Stimulated activated naive CD4-positive, alpha-beta T cell treated with Interleukin-2 at 50 U/mL for 16 hours (primary cell): ENCODE results near the gene ARHGEF17.
A peak's percentile ranks its signal among the peaks of the same experiment; 100 is the strongest.

Source experiments
- DNase-seq: peaks from one replicate; lab custom pipeline; 2025; lab: John Stamatoyannopoulos, UW

ARHGEF17 gene

DNA sequence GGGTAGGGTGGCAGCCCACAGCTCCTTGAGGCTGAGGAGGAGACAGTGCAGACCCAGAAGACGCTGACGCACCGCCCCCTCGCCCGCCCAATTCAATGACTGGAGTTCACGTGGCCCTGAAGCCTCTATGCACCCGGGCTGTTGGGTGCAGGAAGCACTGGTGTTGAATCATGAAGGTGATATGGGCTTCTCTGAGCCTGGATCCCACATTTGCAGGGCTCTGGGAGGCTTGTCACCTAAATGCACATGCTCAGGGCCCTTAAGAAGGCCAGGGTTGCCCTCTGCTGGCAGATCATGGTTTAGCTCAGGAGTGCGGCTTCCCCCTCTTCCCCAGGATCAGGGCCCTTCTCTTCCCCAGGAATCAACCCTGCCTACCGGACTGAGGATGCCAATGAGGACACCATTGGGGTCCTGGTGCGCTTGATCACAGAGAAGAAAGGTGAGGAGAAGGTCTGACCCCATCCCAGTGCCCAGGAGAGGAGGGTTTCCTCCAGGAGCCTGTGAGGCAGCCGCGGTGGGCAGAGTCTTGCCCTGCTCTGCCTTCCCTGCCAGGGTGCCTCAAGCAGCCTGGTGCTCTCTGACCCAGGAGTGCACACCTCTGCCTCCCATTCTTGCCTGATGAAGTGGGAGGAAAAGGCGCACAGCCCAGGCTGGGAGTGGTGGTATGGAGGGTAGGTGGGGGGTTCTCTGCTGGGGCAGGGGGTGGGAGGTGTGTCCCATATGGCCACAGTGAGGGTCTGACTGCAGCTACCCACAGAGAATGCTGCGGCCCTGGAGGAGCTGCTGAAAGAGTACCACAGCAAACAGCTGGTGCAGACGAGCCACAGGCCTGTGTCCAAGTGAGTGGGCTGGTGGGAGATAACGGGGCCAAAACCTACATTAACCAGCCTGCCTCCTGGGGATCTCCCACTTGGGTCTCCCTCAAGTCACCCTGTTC is 85.7 kb downstream of the ARHGEF17 start:
- DNase-seq, result peak; percentile 40

- DNase-seq, result no peak
These were observed 86.6 kb downstream of the ARHGEF17 start for GRCh38 chr11:73394416-73395296.

DNA sequence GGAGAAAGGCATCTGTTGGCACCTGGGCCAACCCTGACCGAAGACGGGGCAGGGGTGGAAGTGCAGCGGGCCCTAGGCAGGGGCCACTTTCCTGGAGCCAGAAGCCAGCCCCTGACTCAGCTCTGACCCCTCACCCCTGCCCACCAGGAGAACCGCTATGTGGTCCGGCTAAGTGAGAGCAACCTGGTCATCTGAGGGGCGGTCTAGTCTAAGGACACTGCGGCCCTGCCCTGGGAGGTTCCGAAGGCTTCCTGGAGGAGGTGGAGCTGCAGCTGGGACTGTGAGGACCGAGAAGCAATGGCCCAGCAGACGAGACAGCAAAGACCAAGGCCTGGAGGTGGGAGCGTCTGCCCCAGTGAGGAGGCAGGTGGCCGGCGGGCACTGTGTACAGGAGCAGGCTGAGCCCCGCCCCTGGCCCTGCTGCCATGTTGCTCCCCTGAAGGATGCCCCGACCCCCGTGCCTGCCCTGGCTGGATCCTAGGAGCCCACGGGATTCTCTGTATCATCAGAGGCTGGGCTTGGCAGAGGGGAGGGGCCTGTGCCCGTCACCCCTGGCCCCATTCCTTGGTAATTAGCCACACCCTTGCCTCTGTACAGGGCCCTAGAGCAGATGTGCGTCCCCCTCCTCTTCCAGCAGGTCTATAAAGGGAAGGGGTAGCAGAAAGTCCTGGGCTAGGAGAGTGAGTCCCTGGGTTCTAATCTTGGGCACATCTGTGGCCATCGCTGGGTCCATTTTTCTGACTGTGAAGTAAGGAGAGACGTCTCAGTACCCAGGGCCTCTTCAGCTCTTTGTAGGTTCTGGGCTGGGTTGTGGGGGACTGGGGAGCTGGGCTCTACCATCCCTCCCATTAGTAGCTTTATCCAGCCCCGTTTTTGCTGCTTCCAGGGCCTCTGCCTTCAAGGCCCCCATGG is 87.5 kb downstream of the ARHGEF17 start:
- no peak for DNase-seq

GRCh38 chr11:73396251-73396930 is 88.3 kb downstream of the ARHGEF17 start:
- DNase-seq, result no peak

DNA sequence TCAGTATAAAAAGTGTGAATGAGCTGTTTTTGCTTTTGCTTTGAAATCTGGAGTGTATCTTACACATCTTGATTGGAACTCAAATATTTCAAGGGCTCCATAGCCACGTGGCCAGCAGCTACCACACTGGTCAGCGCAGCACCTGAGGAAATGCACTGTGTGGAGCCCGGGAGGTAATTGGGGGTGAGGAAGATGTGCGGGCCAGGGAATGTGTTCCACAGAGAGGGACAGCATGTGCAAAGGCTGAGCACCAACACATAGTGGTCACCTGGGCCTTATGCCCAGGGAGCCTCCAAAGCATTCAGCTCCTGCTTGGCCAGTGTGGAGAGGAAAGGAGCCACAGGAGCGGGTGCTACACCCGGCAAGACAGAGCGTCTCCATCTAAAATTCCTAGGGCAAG is 88.9 kb downstream of the ARHGEF17 start:
- no peak for DNase-seq

- DNase-seq, result no peak
These were observed 89.5 kb downstream of the ARHGEF17 start for GRCh38 chr11:73397468-73398131.

DNA sequence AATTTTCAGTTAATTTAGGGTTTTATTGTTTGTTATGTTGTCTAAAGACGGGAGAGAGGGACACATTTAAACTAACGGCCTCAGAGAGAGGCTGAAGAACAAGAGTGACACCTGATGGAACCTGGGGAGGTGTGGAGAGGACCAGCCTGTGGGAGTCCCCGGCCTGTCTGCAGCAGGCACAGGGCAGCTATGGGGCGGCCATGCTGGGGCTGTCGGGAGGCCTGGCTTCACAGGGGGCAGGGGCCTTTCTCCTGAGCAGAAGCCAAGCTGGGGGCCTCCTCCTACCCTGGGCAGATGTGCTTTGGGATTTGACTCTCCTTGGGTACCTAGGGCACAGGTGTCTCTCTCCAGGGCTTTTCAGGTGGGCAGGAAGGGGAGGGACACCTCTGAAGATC is 90.1 kb downstream of the ARHGEF17 start:
- no peak for DNase-seq

DNA sequence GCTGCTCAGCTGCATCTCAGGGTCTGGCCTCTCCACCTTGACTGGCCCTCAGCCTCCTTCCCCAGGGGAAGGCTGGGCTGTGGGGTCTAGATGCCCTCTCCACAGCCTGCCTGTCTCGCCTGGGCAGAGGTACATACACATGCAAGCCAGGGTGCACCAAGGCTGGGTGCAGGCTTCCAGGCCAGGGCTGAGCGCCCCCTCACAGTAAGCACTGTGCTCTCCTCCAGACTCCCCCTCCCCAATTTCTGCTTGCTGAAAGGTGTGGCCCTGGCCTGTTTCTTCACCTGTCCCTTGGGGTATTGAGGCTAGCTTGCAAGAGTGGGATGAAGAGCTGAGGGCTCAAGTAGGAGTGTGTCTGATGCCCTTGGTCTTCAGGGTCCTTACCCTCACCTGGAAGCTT is 90.6 kb downstream of the ARHGEF17 start:
- DNase-seq, result no peak

DNA sequence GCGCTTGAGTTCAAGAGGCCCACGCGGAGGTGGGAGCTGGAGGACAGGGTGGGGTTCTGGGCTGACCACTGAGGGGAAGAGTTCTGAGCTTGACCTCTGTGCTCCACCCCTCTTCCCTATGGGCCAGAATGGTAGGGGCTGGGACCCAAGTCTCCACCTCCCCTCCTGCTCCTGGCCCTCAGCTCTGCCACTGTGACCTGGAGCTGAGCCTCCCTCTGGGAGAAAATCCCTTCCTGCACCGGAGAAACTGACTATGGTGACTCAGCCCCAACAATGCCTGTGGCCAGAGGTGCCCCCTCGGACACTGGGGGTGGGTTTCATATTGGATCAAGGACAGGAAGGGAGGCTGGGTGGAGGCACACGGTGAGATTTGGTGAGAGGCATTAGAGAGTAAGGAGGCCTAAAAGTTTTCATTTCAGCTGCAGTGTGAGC is 91.1 kb downstream of the ARHGEF17 start:
- no peak for DNase-seq

GRCh38 chr11:73399636-73400035 is 91.6 kb downstream of the ARHGEF17 start:
- no peak for DNase-seq

GRCh38 chr11:73400293-73400692 is 92.2 kb downstream of the ARHGEF17 start:
- no peak for DNase-seq

DNA sequence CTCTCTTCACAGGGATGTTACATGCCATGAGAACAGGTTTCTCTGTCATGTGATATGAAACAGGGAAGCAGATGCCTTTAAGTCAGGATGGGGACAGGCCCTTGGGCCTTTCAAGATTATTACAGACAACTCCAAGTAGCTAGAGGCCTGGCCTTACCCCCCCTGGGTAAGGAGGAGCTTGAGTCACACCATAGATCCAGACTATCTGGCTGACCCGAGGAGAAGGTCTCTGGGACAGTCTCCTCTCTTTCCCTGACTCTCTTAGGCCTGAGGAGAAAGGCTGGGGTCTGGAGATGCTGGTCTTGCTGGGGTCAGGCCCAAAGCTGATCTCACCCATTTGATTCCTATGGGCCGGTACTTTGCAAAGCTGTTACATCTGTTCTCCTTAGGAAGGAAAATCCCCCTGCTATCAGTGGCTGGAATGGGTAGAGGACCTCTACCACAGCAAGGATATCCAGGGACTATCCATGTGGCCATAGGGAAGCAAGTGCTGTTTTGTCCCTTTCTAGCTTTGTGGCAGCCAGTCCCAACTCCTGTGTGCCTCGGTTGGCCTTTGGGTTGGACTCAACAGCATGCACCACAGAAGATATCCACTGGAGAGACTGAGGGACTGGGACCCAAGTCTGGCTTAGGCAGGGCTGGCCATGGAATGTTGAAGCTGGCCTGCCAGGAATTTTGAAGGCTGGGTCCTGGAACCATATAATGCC is 93.3 kb downstream of the ARHGEF17 start:
- no peak for DNase-seq

- no peak for DNase-seq
These were observed 94.1 kb downstream of the ARHGEF17 start for GRCh38 chr11:73401924-73402833.

DNA sequence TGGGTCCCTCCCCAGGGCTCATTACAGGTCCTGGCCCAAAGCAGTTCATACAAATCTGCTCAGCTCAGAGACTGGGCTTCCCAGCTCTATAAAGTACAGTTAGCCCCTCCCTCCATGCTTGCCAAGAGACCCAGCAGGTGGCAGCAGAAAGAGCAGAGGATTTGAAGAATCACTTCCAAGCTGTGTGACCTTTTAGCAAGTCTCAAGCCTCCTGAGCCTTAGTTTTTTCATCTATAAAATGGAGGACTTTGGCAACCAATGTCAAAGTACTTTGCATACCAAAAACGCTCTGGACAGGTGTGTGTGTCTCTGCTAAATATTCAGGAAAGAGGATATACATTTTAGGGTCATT is 94.7 kb downstream of the ARHGEF17 start:
- DNase-seq, result no peak

GRCh38 chr11:73403541-73403940 is 95.5 kb downstream of the ARHGEF17 start:
- DNase-seq, result no peak

- DNase-seq, result no peak
These were observed 96.0 kb downstream of the ARHGEF17 start for GRCh38 chr11:73404048-73404447.

GRCh38 chr11:73404506-73405145 is 96.5 kb downstream of the ARHGEF17 start:
- DNase-seq, result no peak

DNA sequence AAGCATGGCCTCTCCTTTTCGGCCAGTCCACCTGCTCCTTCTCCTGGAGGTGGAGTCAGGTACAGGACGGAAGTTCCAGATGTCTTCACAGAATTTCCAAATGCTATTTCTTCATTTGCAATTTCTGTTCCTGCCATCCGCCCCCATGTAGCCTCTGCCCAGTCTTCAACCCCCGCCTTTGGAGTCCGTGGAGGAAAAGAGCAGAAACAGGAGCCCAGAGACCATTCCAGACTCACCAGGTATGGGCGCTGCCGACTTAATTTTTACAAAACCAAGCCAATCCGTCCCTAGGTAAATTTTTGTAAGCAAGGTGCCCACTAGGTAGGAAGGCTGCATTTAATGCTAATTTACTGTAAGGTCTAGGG is 97.1 kb downstream of the ARHGEF17 start:
- no peak for DNase-seq

DNA sequence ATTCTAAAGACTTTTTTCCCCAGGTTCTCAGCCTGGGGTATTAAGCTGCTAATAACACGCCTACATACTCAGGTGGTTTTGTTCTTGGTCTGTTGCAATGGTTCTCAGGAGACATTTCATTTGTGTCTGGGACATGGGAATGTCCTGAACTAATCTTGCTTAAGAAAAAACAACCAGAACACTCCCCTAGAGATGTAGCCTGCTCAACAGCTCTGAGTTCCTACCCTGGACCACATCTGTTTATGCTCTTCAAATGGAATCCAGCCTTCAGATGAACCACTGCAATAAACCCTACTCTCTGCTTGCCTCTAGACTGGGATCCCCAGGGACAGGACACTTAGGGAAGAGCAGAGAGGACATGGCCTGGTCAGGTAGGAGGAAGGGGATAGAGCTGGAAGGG is 98.1 kb downstream of the ARHGEF17 start:
- no peak for DNase-seq
